Keratinocyte (primary cell): Measurements from ENCODE around the gene PSMD6. TPM values are rescaled to one million over a fixed set of nuclear protein-coding genes. Genes with fewer than 3 reads are reported as not detected.

ENCODE experiments used
- DNase-seq: peaks from one replicate; pipeline ENCODE4 v3.0.0-alpha.2; 2011; ENCODE audit warnings: low read depth, missing footprints, low spot score
- FAIRE-seq: peaks from 2 replicates; lab custom pipeline; 2011; peaks lifted over from hg19 to GRCh38; lab: Jason Lieb, UNC
- H2AFZ ChIP-seq: 2 replicates; pipeline ENCODE4 v1.6.0; 2012; ENCODE audit warnings: low read length, control low read depth, inconsistent platforms; ENCODE audit not compliant: control insufficient read depth
- H3K27ac ChIP-seq: 2 replicates; pipeline ENCODE4 v1.5.1; 2011; ENCODE audit warnings: low read length; ENCODE audit not compliant: control insufficient read depth, insufficient read depth
- H3K27me3 ChIP-seq: 3 replicates; pipeline ENCODE4 v1.6.0; 2011; ENCODE audit warnings: low read length; ENCODE audit not compliant: control insufficient read depth, insufficient read depth; ENCODE audit errors: extremely low read depth
- H3K36me3 ChIP-seq, 2 experiments: 2 replicates in 1 of 2; 3 replicates in 1 of 2; pipeline ENCODE4 v1.5.1; 2011; ENCODE audit warnings: low read length in 2 of 2, mild to moderate bottlenecking in 1 of 2; ENCODE audit not compliant: control insufficient read depth in 2 of 2, insufficient read depth in 2 of 2; ENCODE audit errors: extremely low read depth in 1 of 2
- H3K4me1 ChIP-seq: 3 replicates; pipeline ENCODE4 v1.5.1; 2011; ENCODE audit warnings: low read length; ENCODE audit not compliant: control insufficient read depth, insufficient read depth; ENCODE audit errors: extremely low read depth
- H3K4me2 ChIP-seq: 3 replicates; pipeline ENCODE4 v1.6.0; 2011; ENCODE audit warnings: low read depth, low read length; ENCODE audit not compliant: control insufficient read depth, insufficient read depth; ENCODE audit errors: extremely low read depth
- H3K4me3 ChIP-seq, 3 experiments: fragments of 200-600 bp in 1 of 3; sonication (generic) in 1 of 3; 2 replicates in 2 of 3; 3 replicates in 1 of 3; pipeline ENCODE4 v1.5.1; 2011 to 2016; ENCODE audit warnings: low read length in 3 of 3, mild to moderate bottlenecking in 3 of 3, control low read depth in 2 of 3, inconsistent platforms in 1 of 3, low read depth in 1 of 3, mixed read lengths in 1 of 3, mixed run types in 1 of 3, moderate library complexity in 1 of 3; ENCODE audit not compliant: control insufficient read depth in 2 of 3, insufficient read depth in 2 of 3; ENCODE audit errors: extremely low read depth in 1 of 3
- H3K79me2 ChIP-seq: 2 replicates; pipeline ENCODE4 v1.6.0; 2012; ENCODE audit warnings: low read length; ENCODE audit not compliant: control insufficient read depth, insufficient read depth
- H3K9ac ChIP-seq: 3 replicates; pipeline ENCODE4 v1.6.0; 2011; ENCODE audit warnings: low read length; ENCODE audit not compliant: control insufficient read depth, insufficient read depth; ENCODE audit errors: extremely low read depth
- H3K9me1 ChIP-seq: 3 replicates; pipeline ENCODE4 v1.6.0; 2011; ENCODE audit warnings: low read length; ENCODE audit not compliant: control insufficient read depth, insufficient read depth; ENCODE audit errors: extremely low read depth
- H3K9me3 ChIP-seq: 2 replicates; pipeline ENCODE4 v1.5.1; 2012; ENCODE audit warnings: low read depth, low read length; ENCODE audit not compliant: control insufficient read depth
- H4K20me1 ChIP-seq: 3 replicates; pipeline ENCODE4 v1.6.0; 2011; ENCODE audit warnings: low read length; ENCODE audit not compliant: control insufficient read depth, insufficient read depth; ENCODE audit errors: extremely low read depth
- CTCF ChIP-seq, 3 experiments: IDR thresholded peaks in 1 of 3; conservative IDR thresholded peaks in 1 of 3; optimal IDR thresholded peaks in 1 of 3; 2 replicates in 2 of 3; 3 replicates in 1 of 3; pipeline versions ENCODE3 to v1.5.1; 2011; ENCODE audit warnings: low read length in 3 of 3, mild to moderate bottlenecking in 3 of 3, moderate library complexity in 2 of 3, control low read depth in 1 of 3, inconsistent platforms in 1 of 3; ENCODE audit not compliant: insufficient read depth in 2 of 3; ENCODE audit errors: extremely low read depth in 1 of 3
- EZH2 ChIP-seq: IDR thresholded peaks from one replicate; pipeline ENCODE4 v1.6.1; 2012; ENCODE audit warnings: inconsistent platforms, mild to moderate bottlenecking, low read length, moderate library complexity
- dilution Hi-C: fragments of 300-500 bp; cut with MboI; formaldehyde crosslinking; loops from one replicate; pipeline ENCODE4 v1.7.0; 2020; ENCODE audit warnings: low sequenced_read_pairs; ENCODE audit not compliant: extremely low pct_ligation_motif_present
- polyA plus RNA-seq, 5 experiments: library from polyadenylated mRNA; depleted of rRNA in 3 of 5; stranded (reverse) in 3 of 5; stranded (forward) in 1 of 5; unstranded in 1 of 5; fragments of >200 nt; gene quantifications; 1 replicate in 1 of 5; 2 replicates in 3 of 5; 3 replicates in 1 of 5; pipeline versions ENCODE4 v1.2.1 to v1.2.3, GENCODE V29; 2011 to 2012; ENCODE audit warnings: missing spikeins in 2 of 5, low read depth in 1 of 5, low replicate concordance in 1 of 5

Gene PSMD6
- polyA plus RNA-seq, 1 donor (not counting 4 experiments of a cell fraction or from before 2014, with no cell fraction given), result 100 TPM

GRCh38 chr3:63976872-63977200 is 46.5 kb downstream of the PSMD6 start:
- peak overlapping the region; percentile 71 for H3K27ac ChIP-seq
- no peaks in the 10 kb centered on the region for H3K27me3 ChIP-seq
- no peaks in the 10 kb centered on the region for H3K9me1 ChIP-seq
- H3K4me1 ChIP-seq, result peaks cover 50% of the 10 kb centered on the region
- H3K36me3 ChIP-seq, result peaks cover 17 to 18% of the 10 kb centered on the region in 2 experiments
- no peak overlapping the region for H3K4me3 ChIP-seq
- no peaks in the 10 kb centered on the region for H4K20me1 ChIP-seq
- TF ChIP-seq EZH2 (no peak), CTCF (optimal IDR thresholded peaks at IDR 0.05 in 1 of 3, IDR thresholded peaks at IDR 0.05 in 1 of 3, conservative IDR thresholded peaks at IDR 0.05 in 1 of 3; ENCODE audit: extremely low read depth in 1 of 3, insufficient read depth in 2 of 3, low read length in 3 of 3) (no peak)
- H3K79me2 ChIP-seq, result peaks cover 16% of the 10 kb centered on the region
- no peak overlapping the region for H2AFZ ChIP-seq
- dilution Hi-C loops, result no loop called here
- DNase-seq (no peak), FAIRE-seq (no peak)
- peak overlapping the region; percentile 57 for H3K4me2 ChIP-seq
- no peaks in the 10 kb centered on the region for H3K9me3 ChIP-seq
- H3K9ac ChIP-seq, result no peak overlapping the region

DNA sequence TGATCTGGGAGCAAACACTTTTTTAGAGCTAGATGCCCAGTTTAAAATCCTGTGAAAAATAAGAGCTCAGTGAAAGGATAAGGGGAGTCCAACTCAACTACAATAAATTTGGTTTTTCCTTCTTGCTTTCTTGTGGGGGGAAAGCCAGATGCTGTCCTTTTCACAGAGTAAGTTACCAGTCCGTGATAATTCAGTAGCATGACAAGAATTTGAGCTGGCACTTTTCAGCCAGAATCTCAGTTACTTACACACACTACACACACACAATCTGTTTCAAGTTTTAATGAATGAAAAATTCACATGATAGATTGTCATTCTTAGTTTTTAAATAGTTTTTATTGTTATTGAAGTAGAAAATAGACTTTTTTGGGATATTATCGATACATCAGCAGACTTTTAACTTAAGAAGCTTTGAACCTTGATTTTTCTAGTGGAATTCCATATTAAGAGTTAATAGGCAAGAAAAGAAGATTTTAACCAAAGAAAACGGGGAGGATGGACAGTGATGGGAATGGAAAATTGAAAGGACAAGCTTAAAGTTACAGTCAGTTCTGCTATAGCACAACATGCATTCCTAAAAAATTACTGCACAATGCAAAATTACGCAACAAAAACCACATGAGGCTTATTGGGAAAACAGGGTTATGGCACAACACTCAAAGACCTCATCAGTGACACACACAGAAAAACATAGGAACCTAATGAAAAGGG is 47.0 kb downstream of the PSMD6 start:
- Histone ChIP-seq H3K27me3 (no peaks in the 10 kb centered on the region), H3K9ac (peak overlapping the region; percentile 57), H3K36me3 (peaks cover 16 to 17% of the 10 kb centered on the region in 2 experiments), H3K9me3 (no peaks in the 10 kb centered on the region), H3K4me1 (peaks cover 50% of the 10 kb centered on the region), H3K9me1 (no peaks in the 10 kb centered on the region), H3K4me3 (peak overlapping the region in 2 of 3 experiments; percentile 12), H3K79me2 (peaks cover 16% of the 10 kb centered on the region), H2AFZ (no peak overlapping the region), H4K20me1 (no peaks in the 10 kb centered on the region), H3K27ac (peak overlapping the region; percentile 71), H3K4me2 (peak overlapping the region; percentile 57)
- FAIRE-seq (peak; percentile 70), DNase-seq (no peak)
- dilution Hi-C loops, result no loop called here
- TF ChIP-seq CTCF (optimal IDR thresholded peaks at IDR 0.05 in 1 of 3, IDR thresholded peaks at IDR 0.05 in 1 of 3, conservative IDR thresholded peaks at IDR 0.05 in 1 of 3; ENCODE audit: extremely low read depth in 1 of 3, insufficient read depth in 2 of 3, low read length in 3 of 3), result no peak
- TF ChIP-seq EZH2, result no peak
